ENCODE results near the gene RSRP1.
"Not testable (repeated sequence)": the region's sequence is repeated elsewhere in the genome, so short reads cannot be mapped to it uniquely, and the experiment has no call there.

The RSRP1 gene

GRCh38 chr1:25247024-25247828 lies at the start of gene RSRP1:
RSRP1 (minus strand) TSS chr1:25247454; CDS start chr1:25246963, 491 bp downstream.
- peak; percentile 100 for DNase-seq (ENCODE audit: low spot score)

DNA sequence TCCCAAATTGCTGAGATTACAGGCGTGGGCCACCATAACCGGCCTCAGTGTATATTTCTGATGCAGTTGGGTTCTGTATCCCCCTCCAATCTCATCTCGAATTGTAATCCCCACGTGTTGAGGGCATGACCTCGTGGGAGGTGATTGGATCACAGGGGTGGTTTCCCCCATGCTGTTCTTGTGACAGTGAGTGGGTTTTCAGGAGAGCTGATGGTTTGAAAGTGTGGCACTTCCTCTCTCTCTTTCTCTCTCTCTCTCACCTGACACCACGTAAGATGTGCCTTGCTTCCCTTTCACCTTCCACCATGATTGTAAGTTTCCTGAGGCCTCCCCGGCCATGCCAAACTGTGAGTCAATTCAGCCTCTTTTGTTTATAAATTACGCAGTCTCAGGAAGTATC lies 49.2 kb upstream of the RSRP1 start:
- not testable (repeated sequence) for DNase-seq (ENCODE audit: low spot score)

- DNase-seq (ENCODE audit: low spot score): not testable (repeated sequence)
Measured at GRCh38 chr1:25294889-25295826, 47.9 kb upstream of the RSRP1 start.

GRCh38 chr1:25293426-25293825 lies 46.2 kb upstream of the RSRP1 start:
- DNase-seq (ENCODE audit: low spot score): not testable (repeated sequence)

- DNase-seq (ENCODE audit: low spot score): not testable (repeated sequence)
Measured at GRCh38 chr1:25290043-25290442, 42.8 kb upstream of the RSRP1 start.

GRCh38 chr1:25288573-25289101 lies 41.4 kb upstream of the RSRP1 start:
- not testable (repeated sequence) for DNase-seq (ENCODE audit: low spot score)

DNA sequence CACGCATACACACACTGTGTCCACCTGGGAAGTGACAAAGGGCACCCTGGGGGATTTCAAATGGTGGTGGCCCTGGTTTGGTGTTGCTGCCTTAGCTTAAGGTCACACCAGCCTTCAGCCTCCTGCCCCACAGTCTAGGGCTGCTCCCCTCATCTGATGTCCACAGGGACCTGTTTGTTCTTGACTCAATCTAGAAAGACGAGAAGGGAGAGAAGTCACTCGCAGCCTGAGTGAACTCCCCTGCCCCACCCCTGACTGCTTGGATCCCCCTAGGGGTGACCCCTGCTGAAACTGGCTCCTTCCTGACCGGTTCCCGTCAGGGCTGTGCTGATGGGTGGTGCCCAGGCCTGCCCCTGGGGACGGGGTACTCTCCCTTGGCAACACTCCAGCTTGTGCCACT lies 39.9 kb upstream of the RSRP1 start:
- DNase-seq (ENCODE audit: low spot score): not testable (repeated sequence)

DNA sequence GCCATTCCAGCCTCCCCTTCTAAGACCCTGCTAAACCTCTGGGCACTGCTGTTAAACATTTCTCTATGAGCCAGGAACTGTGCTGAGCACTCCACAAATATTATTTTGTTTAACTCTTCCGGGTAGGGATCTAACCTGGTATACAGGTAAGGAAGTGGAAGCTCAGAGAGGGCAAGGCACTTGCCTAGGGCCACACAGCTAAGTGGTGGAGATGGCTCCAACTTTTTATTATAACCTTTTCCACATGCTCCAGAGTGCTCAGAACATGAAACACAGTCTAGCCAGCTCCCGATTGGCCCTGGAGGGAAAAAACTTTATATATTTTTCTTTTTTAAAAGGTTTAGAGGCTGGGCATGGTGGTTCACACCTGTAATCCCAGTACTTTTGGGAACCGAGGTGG lies 38.6 kb upstream of the RSRP1 start:
- DNase-seq (ENCODE audit: low spot score): not testable (repeated sequence)

DNA sequence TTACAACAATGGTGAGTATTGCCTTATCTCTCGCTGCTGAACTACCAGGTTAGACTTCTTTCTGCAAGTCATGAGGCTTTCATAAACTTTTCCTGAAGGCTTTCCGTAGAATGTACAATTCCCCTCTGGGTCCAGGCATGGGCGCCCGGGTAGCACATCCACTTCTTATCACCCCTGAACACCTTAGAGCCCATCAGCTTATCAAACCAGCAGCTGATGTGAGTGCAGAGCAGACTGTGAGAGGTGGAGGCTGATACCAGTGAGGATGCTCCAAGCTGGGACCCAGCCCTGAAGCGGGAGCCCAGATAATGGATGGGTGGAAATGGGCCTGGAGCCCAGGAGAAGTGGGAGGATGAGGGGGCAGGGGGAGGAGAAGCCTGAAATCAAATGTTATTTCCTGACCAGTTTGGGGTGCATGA lies 32.4 kb upstream of the RSRP1 start:
- DNase-seq (ENCODE audit: low spot score): not testable (repeated sequence)

- not testable (repeated sequence) for DNase-seq (ENCODE audit: low spot score)
Measured at GRCh38 chr1:25278790-25279189, 31.5 kb upstream of the RSRP1 start.

- DNase-seq (ENCODE audit: low spot score): not testable (repeated sequence)
Measured at GRCh38 chr1:25278358-25278757, 31.1 kb upstream of the RSRP1 start.

DNA sequence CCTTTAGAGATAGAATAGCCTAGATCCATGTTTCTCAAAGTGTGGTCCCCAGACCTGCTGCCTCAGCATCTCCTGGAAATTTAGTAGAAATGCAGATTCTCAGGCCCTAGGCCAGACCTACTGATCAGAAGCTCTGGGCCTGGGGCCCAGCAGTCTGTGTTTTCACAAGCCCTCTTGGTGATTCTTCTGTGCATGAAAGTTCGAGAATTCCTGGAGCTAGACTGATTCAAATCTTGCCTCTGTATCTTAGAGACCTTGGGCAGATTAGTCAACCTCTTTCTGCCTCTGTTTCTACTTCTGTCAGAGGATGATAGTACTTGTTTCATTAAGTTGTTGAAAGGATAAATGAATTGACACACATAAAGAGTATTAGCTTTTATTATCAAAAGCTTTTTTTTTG lies 30.0 kb upstream of the RSRP1 start:
- not testable (repeated sequence) for DNase-seq (ENCODE audit: low spot score)

DNA sequence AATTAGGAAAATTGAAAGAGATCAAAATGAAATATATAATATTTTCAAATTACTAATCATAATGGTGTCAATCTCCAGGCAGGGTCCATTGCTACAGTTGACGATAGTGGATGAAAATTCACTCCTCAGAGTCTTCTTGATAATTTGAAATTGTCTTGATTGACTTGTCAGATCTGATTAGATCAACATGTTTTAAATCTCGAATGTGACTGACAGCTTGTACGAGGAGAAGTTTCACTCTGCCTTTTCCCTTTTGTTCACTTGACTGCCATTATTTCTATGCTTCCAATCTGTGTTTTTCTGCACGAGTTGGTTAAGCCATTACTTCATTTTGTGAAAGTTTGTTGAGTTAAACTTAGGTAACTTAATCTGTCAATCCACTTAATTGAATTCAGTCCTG lies 28.4 kb upstream of the RSRP1 start:
- not testable (repeated sequence) for DNase-seq (ENCODE audit: low spot score)

GRCh38 chr1:25272238-25272637 lies 25.0 kb upstream of the RSRP1 start, which contains the start of gene RHD:
RHD (plus strand) TSS chr1:25272509; CDS start chr1:25272548, 39 bp downstream.
- DNase-seq (ENCODE audit: low spot score): not testable (repeated sequence)

DNA sequence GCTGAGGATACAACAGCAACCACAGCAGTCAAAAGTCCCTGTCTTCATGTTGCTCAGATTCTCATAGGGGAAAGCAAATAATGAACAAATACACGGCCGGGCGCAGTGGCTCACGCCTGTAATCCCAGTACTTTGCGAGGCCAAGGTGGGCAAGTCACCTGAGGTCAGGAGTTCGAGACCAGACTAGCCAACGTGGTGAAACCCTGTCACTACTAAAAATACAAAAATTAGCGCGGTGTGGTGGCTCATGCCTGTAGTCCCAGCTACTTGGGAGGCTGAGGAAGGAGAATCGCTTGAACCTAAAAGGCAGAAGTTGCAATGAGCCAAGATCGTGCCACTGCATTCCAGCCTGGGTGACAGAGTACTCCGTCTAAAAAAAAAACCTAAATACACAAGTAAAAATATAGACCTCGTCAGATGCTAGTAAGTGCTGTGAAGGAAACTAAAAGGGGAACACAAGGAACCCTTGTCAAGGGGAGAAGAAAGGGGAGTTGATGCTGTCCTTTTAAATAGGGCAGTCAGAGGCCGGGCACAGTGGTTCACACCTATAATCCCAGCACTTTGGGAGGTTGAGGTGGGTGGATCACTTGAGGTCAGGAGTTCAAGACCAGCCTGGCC lies 21.0 kb upstream of the RSRP1 start:
- not testable (repeated sequence) for DNase-seq (ENCODE audit: low spot score)

DNA sequence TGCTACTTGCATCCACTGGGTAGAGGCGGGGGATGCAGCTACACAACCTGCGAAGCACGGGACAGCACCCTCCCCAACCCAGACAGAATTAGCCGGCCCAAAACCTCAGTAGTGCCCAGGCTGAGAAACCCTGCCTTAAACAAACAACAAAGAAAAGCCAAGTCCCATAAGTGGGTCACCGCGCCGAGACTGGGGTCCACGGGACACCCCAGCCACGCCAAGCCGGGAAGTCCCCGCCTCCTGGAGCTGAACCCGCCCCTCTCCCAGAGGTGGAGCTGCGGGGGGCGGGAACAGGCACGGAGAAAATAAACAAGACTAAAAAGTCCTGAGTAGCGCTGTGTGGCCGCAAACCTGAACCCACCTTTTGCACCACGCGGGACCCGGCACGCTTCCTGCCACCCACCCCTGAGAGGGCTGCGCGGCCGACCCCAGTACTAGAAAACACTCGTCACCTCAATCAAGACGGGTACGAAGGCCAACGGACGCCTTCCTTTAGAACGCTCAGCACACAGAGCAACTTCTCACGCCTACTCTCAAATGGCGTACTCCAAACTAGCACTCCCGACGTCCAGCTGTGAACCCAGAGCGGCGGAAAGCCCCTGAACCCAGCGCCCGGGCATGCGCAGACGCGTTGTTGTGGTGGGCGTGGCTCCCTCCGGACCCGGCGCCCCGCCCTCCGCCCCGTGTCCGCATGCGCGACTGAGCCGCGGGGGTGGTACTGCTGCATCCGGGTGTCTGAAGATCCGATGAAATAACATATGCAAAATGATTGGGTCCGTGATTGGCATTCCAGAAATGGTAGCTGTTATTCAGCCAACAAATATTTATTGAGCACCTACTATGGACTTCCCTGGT lies 20.3 kb upstream of the RSRP1 start:
- DNase-seq (ENCODE audit: low spot score): not testable (repeated sequence)

DNA sequence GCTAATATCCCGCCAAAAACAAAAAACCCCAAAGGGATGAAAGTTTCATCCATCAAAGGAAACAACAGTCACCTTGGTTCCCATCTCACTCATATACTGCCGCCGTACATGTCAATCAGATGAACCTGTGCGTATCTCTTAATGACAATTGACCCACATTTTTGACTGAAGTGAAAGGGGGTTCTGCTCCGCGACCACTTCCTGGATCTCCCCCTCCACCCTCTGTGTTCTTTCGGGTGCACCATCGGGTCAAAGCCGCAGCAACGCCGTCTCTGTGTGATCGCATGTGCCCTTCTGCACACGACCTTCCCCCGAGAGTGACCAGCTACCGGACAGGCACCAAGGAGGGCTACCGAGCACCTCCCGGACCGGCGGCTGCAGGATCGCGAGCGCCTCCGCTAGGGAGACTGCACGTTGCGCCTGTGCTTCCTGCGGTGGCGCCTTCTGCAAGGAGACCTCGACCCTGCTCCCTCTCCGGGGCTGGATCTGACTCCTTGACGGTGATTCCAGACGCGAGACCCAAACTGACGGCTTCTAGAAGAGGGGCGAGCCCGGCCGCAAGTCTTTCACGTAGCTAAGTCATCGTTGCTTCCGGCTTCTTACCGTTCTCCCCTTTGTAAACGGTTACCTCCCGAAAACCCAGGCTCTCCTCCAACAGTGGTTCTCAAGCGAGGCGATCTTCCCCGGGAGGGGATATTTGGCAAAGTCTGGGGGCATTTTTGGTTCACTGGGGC lies 19.5 kb upstream of the RSRP1 start:
- not testable (repeated sequence) for DNase-seq (ENCODE audit: low spot score)

DNA sequence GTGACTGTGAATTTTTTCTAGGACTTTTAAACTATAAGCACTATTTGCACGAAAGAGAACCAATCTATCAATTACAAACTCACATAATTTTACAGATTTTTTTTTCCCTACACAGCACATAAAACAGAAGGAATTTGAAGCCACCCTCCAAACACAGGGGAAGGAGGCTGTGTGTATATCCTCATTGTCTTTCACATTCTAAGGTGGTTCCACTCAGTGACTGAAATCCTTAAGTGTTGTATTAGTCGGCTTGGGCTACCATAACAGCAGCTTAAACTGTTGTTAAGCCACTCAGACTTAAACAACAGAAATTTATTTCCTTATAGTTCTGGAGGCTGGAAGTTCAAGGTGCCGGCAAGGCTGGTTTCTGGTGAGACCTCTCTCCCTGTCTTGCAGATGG lies 13.1 kb upstream of the RSRP1 start:
- DNase-seq (ENCODE audit: low spot score): not testable (repeated sequence)

- DNase-seq (ENCODE audit: low spot score): not testable (repeated sequence)
Measured at GRCh38 chr1:25259813-25260212, 12.6 kb upstream of the RSRP1 start.

DNA sequence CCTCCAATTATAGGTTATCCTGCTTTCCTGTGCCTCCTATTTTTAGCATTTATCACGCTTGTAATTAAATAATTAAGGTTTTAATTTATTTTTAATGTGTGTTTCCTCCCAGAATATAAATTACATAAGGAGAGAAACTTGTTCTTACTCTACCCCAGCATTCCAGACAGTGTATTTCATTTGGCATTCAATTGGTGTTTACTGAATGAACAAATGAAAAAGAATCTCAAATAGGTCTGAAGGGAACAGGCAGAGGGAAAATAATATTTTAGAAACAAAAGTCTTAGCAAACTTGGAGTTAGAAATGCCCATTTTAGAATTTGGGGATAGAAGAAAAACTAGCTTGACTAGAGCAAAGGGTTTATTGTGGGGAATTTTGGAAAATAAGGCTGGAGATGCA lies 9.9 kb upstream of the RSRP1 start:
- peak; percentile 47 for DNase-seq (ENCODE audit: low spot score)
